Activated T-cell treated with anti-CD3 and anti-CD28 coated beads for 1 hour (primary cell): ENCODE results near the gene PTPA.

Experiments used
- DNase-seq: peaks from one replicate; pipeline ENCODE4 v3.0.0-alpha.2; 2020; ENCODE audit warnings: low read depth

Gene PTPA

DNA sequence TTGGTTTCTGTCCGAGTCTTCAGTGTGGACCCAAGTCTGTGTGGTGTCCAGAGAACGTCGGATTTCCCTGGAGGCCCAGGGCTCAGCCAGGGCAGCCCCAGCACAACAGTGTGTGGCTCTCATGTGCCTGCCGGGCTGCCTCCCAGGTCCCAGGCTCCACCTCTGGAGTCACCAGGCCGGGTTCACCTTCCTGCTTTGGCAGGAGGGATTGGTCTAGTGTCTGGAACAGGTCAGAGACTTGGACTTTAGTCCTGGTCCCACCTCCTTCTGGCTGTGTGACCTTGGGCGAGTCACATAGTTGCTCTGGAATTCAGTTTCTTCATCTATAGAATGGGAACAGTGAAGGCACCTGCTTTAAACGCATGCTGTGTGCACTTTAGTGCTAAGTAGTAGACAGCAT, 27.1 kb upstream of the PTPA start:
- DNase-seq: no peak

DNA sequence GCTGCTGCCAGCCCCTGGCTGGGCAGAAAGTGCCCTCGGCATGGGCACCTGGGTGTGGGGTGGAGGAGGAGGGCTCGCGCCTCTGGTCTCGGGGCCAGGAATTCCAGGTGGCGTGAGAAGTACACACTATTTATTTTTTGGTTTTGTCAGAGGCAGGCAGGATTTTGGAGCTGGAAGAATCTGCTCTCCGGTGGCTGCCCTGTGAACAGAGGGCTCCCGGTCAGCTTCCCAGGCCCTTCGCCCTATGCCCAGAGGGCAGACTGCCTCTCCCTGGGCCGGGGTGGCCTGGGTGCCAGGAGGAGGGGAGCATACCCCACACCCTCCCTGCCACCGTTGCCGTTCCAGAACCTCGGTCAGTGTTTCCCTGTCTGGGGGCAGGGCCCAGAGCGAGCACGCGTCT, 22.0 kb upstream of the PTPA start:
- no peak for DNase-seq

DNA sequence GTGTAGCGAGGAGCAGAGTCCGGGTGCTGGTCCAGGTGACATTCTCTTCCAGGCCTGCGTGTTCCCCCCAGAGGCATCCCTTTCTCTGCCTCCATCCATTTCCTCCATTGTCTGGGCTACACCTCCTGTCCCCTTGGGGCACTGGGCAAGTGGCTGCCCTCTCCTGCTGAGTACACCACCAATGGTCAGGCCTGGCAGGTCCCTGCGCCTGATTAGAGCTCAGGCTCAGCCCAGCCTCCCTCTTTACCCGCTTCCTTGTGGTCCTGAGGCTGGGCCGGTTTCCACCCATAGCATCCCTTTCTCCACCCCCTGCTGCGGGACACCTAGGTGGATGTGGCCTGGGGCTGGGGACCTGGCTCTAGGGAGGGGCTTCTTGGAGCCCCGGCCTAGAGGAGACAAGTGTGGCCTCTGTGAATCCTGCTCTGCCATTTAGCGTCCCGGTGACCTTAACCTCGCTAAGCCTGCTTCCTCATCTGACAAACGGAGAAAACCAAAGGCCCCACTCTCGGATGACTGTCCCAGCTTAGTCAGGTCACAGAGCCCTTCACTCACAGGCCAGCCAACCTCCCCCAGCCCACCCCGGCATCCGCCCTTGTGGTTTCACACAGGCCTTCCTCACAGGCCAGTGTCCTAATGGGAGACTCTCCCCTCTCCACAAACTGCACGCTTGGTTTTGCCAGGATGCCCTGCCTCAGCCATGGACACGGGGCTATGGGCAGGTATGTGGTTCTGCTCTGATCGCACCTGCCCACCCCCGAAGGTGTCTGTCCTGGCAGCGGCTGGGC, 17.4 kb upstream of the PTPA start:
- DNase-seq: no peak

DNA sequence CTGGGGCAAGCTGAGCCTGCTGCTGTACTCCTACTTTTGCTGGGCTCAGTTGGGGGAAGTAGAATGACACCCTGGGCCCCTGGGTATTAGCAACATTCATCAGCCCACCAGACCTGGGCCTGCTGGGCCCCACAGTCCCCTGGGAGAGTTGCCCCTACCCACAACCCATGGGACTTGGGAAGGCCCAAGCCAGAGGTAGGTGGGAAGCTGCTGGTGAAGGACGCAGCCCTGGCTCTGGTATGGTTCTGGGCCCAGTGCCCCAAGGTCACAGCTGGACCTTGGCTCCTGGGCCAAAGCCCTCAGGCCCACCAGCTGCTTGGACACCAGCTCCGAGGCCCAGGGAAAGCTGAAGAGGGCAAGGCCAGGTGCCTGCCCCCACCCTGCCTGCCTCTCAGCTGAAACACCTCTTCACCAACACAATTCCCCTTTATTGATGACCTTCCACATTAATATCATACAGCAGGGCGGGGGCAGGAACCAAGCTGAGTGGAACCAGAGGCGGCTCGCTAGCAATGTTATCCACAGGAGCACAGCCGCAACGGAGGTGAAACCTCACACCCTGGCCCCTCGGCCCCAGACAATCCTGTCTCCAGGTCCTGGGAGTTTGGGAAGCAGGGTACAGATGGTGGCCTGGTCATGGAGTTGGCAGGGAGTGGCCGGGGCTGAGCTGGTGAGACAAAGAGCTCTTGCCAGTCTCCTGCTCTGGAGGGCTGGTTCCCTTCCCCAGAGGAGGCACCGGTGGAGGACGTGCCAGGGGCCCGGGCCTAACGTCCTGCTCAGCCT, 16.6 kb upstream of the PTPA start:
- no peak for DNase-seq

DNA sequence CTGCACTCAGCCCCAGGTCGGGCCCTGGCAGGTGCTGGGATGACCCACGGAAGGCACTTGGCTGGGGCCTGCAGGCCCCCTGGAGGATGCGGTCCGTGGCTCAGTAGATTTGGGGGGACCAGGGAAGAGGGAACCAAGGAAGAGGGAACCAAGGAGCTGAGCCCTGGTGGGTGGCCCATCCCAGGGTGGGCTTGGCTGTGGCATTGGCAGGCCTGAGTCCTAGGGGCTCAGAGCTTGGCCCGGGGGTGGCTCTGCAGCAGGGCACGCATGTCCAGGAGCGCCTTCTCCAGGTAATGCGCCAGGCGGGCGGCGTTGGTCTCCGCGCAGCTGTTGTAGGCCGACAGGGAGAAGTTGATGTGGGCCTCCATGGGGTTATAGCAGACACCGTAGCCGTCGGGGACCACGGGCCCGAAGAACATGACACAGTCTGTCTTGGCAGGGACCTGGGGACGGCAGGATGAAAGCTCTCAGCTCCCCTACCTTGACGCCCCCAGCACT, 16.0 kb upstream of the PTPA start:
- no peak for DNase-seq

DNA sequence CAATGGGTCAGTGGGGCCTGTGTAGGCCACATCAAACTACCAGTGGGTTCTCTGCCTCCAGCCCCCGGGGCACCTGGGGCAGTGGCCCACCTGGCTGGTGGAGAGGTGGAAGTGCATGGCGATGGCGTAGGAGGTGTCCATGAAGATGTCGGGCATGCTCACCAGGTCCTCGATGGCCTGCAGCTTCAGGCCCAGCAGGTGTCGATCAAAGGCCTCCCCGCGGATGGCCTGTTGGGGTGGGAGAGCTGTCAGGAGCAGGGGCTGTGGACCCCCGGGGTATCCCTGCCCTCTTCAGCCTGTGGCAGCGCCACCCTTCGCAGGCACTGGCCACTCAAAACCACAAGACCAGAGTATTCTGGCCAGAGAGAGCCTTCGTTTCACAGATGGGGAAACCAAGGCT, 15.3 kb upstream of the PTPA start:
- DNase-seq: no peak

DNA sequence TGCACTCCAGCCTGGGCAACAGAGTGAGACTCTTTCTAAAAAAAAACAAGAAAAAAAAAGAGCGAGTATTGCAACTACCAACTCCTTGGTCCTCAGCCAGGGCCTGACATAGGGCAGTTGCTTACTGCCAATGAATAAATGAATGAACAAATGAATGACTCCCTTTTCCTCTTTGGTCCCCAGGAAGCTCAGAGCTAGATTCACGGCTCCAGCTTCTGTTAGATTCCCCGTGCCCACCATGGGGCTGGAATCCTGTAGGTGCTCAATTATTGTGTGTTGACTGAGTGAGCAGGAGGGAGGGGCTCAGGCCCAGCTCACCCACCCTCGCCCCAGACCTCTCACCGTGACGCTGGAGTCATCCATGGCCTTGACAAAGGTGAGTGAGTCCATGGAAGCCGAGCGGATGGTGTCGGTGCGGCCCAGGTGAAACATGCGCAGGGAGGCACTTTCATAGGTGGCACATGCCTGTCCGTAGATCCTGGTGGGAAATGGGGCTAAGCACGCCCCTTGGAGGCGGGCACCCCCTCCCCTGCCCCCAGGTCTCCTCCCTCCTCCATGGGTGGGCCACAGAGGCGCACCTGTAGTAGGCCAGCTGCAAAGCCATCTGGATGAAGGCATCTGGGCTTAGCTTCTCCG, 13.4 kb upstream of the PTPA start:
- no peak for DNase-seq

DNA sequence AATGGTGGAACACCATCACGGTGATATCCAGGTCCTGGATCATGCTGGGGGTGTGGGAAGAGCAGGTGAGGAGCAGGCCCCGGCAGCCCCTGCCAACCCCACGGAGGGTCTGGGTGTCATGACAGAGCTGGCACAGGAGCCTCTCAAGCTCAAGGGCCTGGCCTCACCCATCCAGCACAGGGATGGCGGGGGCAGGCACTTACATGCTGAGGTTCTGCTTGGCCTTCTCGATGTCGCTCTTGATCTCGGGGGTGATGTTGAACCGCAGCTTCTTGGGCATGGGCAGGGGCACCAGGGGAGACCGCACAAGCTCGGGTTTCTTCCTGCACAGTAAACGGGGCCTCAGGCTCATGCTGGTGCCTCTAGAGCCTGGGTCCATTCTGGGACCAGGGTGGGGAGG, 12.9 kb upstream of the PTPA start:
- no peak for DNase-seq

DNA sequence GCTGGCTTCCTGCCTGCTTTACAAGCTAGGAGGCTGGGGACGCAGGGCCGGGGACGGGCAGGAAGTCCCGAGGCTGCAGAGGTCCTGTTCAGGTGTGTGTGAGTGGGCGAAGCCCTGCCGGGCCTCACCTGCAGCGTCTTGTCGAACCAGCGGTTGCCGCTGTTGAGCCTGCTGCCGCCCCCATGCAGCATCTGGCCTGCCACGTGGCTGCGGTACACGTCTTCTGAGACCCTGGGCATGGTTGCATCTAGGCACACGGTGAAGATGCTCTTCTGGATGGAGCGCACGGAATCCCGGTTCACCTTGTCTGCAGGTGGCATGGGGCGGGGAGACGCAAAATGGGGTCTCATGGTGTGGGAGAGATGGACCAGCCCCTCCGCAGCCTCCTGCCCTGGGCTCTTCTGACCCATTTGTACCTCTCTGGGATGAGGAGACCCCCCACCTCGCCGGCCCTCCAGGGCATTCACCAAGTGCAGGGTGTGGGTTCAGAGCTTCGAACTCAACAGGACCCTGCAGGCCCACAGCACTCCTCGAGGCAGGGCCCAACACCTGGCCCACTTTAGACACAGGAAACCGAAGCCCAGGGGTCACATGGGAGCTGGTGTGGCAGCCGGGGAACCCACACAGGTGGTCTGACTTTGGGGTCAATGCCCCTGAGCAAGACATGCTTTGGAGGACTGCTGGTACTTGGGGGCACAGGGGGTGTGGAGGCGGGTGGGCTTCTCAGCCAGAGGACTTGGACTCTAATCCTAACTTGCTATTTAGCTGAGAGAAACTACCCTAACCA, 10.6 kb upstream of the PTPA start:
- DNase-seq: no peak

DNA sequence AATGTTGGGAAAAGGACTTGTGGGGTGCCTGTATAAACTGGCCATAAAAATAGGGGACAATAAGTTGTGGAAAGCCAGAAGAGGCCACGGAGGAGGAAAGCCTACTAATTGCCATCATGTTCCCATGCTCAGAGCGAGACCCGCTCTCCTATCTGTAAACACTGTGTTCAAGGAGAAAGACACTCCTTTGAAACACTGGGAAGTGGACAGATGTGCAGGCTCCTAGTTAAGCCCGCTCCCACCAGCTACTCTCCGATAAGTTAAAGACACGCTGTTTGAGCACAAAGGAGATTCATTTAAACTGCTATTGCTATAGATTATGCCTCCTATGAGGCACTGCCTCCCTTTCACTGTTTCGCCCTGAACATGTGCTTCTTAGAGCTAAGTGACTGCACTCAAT, 9.9 kb upstream of the PTPA start:
- no peak for DNase-seq

DNA sequence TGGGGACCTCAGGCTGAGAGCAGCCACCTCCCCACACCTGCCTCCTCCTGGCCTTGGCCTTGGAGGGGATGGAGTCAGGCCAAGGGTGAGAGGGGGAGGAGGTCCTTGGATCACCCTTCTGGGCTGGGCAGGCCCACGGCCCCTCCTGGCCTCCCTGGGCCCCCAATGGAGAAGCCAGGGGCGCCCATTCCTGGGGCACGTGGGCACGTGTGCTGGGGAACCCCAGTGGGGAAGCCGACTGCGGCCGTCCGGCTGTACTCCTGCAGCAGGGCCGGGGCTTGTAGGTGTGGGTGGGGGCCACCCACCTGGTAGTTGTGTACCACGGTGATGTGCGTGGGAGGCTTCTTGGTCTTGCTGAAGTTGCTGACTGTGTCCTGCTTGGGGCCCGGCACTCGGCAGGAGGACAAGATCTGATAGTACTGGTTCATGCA, 9.1 kb upstream of the PTPA start:
- DNase-seq: no peak

DNA sequence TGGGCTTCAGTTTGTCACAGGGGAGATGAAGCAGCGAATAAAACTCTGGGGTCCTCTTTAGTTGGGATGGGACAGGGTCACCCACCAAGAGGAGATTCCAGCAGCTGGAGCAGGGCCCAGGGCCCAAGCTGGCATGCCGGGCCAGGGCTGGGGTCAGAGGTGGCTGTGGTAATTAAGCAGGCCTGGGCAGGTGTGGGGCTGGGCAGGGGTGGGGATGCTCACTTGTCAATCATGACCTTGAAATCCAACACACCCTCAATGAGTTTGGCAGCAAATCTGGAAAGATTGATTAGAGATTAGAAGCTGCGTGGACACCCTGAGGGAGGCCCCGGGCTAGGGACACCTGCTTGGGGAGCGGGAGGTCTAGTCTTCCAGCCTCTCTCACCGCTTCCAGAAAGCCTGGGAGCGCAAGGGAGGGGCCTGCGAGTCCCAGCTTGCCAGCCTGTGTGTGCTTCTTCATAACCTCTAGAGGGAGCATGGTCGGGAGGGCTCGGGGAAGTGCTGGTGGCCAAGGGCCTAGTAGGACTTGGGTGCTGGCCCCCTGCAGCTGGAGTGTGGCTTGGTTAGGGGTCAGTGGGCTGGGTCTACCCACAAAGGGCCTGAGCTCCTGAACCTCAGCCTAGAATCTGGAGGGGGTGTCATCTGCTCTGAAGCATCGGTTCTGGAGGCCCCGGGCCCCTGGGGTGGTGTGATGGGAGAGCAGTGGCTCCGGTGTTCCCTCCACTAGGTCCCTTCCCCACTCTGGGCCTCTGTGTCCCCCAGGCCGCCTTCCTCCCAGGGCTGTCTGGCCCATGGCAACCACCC, 8.2 kb upstream of the PTPA start:
- DNase-seq: no peak

DNA sequence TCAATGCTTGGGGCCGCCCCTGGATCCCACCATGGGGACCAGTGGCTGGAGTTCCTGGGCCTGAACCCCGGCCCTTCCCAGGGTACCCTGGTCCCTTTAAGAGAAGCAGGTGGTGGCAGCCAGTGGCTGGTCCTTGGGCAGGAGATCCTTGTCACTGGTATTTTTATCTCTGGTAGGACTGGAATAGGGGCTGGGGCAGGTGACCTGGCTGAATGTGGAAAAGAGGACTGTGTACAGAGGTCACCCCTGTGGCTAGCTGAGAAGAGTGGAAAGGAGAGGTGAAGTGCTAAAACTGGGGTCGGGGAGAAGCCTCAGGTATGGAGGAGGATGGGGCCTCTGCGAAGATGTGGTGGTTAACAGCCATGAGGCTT, 7.6 kb upstream of the PTPA start:
- DNase-seq: no peak

DNA sequence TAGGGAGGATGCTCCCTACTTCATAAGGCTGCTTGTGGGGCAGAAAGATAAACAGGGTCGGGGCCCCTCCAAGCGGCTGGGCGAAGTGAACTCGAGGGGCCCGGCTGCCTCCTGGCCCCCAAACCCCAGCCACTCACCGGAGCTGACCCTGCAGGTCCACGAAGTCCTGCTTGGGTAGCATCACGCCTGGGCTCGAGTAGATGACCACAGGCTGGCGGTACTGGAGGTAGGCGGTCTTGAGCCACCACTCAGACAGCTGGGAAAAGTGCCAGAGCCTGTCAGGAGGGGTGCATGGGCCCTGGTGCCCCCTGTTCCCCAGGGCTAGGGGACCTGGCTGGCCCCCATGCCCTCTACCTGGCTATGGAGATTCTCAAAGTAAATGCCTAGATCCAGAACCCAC, 7.2 kb upstream of the PTPA start:
- no peak for DNase-seq

DNA sequence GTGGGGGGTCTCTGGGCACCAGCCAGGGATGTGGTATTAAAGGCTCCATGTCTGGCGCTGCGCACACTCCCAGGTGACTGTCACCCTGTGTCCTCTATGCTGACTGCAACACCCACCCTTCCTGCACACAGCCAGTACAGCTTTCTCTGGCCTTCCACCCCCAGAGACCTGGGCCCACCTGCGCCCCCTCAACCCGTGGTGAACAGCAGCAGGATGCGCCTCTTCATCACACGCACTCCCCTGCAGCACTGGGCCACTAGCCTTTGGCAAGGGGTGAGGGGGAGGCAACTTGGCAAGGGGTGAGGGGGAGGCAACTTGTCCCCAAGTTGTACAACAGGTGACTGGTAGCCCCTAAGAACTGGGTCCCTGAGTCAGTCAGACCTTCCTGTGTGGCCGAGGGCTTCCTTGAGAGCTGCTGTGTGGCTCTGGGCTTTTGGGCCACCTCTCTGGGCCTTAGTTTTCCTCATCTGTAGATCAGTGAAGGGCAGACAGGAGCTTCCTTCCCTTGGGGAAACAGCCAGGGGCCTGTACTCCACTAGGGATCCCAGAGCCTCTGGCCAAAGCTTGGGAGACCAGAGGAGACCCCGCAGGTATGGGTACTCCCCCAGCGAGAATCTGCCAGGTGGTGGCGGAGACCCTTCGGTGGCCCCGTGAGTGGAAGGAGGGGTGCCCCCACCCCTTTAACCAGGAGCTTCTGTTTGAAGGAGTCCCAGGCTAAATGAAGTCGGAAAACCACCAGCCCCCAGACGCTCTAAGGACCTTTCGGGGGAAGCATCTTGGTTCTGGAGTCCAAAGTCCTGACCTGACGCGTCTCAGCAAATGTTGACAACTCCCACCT, 5.1 kb upstream of the PTPA start:
- DNase-seq: no peak

DNA sequence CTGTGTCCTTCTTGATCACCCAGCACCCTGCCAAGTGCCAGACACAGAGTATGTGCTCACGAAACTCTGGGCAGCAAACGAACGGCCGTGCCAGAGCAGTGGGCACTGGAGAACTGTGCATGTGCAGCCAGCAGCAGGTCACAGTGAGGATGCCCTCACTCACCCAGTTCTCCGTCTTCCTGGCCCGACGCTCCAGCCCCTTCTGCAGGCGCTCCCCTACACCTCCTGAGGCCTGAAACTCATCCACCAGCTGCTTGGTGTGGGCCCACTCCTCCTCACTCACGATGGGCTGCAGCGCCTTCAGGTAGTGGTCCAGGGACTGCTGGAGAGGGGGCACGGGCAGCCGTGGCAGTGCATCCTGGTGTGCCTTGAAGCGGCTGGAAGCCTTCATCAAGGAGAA, 3.6 kb upstream of the PTPA start:
- DNase-seq: no peak

DNA sequence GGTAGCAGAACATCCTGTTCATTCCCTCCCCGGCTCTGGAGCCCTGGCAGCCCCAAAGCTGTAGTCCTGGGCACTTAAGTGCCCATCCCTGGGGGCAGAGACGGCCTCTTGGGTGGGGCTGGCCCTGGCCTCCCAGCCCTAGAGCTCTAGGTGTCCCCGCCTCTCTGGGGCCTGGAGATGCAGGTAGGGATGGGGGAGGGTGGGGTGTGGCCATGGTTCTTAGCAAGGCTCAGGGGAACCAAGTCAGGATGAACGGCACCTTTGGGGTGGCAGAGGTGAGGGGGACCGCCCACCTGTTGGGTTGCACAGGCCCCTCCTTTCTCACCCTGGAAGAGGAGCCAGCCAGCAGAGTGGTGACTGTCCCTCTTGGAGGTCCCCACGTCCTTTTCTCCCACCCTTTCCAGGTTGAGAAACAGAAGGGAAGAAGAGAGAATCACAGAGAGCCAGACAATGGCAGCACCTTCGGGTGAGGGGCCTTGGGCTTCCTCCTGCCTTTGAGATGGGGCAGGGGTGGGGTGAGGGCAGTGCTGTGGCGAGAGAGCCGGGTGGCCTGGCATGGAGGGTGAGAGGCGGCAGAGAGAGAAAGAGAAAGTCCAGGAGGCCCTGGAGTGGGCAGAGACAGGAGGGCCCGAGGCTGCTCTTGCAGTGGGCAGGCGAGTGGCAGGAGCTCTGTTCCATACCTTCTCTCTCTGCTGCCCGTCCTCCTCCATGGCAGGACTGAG, 3.0 kb upstream of the PTPA start:
- no peak for DNase-seq

DNA sequence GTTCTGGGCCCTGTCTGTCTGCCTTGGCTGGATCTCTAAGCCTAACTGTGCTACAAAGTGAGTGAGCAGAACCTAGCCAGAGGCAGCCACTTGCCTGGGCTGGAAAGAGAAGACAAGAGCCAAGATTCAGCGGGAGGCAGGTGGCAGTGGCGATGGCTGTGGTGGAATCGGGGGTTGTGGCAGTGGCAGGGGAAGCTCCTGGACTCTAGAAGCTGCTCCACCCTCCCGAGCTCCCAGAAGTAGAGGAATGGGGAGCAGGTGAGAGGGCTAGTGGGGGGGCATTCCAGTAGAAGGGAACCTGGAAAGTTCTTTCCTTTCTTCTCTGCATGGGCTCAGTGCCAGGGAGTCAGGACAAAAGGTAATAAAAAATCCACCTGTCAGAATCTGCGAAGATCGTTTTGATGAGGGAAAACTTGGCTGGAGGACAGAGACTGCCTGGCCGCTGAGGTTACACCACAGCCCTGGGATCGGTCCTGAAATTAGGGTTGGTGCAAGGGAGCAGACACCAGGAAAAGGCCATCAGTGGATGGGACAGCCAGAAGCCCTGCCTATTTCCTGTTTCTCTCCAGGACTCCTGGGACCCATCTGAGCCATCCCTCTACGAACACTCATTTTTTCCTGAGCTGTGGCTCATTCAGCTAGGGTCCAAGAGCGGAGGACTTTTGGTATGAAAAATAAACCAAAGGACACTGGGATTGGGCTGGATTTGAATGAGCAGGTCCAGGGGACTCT, 2.2 kb upstream of the PTPA start:
- no peak for DNase-seq

DNA sequence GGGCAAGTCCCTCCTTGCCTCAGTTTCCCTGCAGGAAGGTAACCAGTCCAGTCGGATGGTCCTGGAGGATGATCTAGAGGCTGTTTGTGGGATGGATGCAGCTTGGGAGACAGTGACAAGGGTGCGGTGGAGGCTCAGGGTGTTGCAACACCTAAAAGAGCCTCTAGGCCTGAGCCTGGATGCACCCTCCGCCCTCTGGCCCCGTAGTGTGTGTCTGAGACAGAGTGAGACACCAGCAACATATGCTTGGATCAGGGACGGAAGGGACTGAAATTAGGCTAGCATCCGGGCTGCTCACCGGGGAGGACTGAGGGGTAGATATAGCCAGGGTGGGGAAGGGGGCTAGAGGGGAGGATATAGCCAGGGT, 1.7 kb upstream of the PTPA start:
- DNase-seq: no peak
